GM19455 (cell line): ENCODE data around the gene GLIS2.

ENCODE experiments used
- ATAC-seq: cut with Tn5 transposase; IDR thresholded peaks from one replicate; pipeline ENCODE4 v1.9.1; 2021; ENCODE audit not compliant: unreplicated experiment

The GLIS2 gene

GRCh38 chr16:4297480-4297879, 18.4 kb upstream of the GLIS2 start:
- ATAC-seq: no peak

DNA sequence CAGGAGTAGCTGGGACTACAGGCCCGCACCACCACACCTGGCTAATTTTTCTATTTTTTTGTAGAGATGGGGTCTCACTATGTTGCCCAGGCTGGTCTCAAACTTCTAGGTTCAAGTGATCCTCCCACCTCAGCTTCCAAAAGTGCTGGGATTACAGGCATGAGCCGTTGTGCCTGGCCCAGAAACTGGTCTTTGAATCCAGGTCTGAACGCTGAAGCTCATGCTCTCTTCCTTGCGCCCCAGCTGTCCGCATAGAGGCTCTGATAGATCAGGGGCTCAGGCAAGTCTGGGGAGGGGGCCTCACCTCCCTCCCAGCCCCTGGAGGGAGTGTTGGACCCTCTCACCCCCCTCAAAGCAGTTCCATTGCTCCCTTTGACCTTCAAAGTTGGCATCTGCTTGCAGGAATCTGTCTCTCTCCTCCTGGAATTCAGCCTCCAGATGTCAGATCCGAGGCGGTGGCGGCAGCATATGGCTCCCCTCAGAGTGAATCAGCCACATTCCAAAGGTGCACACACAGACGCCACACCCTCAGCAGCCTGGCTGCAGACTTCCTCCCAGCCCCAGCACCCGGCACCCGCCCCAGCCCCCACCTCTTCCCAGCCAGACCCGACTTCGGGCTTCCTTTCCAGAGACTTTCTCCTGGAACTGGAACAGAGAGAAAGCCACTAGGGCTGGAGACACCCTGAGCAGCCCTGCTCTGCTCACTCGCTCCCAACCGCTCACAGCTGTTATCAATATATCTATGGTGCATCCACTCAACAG, 16.9 kb upstream of the GLIS2 start:
- ATAC-seq: no peak

DNA sequence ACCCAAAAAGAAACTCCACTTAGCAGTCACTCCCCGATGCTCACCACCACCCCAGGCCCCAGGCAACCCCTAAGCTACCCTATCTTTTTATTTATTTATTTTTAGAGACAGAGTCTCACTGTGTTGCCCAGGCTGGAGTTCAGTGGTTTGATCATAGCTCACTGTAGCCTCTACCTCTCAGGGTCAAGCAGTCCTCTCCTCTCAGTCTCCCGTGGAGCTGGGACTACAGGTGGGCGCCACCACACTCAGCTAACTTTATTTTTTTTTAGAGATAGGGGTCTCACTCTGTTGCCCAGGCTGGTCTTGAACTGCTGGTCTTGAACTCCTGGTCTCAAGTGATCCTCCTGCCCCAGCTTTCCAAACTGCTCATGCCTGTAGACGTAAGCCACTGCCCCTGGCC, 14.7 kb upstream of the GLIS2 start:
- ATAC-seq: no peak

- ATAC-seq: no peak
Measured at GRCh38 chr16:4301968-4302367, 13.9 kb upstream of the GLIS2 start.

DNA sequence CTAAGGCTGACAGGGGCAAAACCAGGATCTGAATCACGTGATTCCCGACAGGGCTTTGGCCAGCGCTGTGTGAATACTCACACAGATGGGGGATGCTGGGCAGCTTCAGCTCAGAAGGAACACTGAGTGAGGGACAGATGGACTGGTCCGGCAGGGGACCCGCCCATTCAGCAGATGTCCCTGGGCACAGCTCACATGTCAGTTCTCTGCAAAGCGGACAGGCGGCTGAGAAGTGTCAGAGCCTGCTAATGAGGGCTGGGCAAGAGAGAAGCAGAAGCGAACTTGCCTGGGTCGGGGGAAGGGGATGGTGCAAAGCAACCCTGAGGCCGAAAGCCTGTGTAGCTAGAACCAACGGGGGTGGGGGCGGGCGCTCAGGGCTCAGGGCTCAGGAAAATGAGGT, 11.9 kb upstream of the GLIS2 start:
- ATAC-seq: no peak

DNA sequence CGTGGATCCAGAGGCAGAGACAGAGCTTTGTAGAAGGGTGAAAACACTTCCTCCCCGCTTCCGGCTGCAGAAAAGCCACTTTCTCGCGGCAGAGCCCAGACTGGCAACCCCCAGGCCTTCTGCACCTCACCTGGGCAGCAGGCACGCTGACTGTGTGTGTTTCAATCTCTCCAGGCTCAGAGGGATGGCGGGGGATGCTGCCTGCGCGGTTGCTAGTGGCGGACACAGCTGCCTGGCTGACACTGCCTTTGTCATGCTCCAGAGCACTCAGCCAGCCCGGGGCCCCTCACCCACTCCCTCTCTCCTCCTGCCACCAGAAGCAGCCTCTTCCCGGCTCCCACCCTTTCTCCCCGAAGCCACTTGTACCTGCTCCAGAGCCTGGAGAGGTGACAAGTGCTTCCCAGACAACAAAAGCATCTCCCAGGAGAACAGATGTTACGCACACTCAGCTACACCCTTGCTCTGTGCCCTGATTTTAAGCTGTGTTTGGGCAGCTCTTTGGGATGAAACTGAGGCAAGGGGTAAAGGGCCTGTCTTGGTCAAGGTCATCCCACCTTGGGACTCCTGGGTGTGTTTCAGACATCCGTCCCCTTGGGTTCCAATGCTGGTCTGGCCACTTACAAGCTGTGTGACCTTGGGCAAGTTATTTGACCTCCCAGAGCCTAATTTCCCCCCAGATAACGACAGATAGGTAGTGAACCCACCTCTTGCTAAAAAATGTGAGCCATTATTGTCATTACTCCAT, 9.2 kb upstream of the GLIS2 start:
- no peak for ATAC-seq

- ATAC-seq: peak; percentile 89
Measured at GRCh38 chr16:4307215-4308037, 8.4 kb upstream of the GLIS2 start.

- no peak for ATAC-seq
Measured at GRCh38 chr16:4309102-4309832, 6.6 kb upstream of the GLIS2 start.

GRCh38 chr16:4309833-4310266, 6.0 kb upstream of the GLIS2 start:
- no peak for ATAC-seq

- ATAC-seq: no peak
Measured at GRCh38 chr16:4313563-4314531, 2.0 kb upstream of the GLIS2 start.

DNA sequence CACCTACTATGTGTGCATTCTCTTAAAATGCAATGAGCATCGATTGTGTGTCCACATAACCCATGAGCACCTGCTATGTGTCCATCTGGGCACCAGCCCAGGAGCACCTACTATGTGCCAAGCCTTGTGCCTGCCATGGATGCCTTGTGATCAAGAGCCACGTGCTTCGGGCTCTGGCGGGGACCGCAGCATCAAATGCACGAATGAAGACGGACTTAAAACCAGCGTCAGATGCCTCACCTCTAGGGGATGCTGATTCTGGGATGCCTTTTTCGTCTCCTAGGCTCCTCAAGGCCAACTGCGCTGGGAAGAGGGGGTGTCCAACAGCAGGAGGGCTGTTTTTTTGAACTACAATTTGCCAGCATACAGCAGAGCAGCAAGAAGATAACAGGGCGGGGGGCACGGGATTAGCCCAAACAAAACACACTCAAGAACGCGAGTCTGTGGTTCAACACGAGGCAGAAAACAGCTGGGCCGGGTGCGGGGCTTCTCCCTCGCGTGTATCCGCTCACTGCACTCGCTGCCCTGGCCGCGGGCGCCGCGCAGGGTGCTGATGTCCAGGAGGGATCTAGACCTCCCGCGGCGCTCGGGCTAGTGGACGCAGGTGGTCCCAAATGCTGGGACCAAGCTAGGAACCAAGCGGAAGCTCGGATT, 1.2 kb upstream of the GLIS2 start:
- no peak for ATAC-seq

DNA sequence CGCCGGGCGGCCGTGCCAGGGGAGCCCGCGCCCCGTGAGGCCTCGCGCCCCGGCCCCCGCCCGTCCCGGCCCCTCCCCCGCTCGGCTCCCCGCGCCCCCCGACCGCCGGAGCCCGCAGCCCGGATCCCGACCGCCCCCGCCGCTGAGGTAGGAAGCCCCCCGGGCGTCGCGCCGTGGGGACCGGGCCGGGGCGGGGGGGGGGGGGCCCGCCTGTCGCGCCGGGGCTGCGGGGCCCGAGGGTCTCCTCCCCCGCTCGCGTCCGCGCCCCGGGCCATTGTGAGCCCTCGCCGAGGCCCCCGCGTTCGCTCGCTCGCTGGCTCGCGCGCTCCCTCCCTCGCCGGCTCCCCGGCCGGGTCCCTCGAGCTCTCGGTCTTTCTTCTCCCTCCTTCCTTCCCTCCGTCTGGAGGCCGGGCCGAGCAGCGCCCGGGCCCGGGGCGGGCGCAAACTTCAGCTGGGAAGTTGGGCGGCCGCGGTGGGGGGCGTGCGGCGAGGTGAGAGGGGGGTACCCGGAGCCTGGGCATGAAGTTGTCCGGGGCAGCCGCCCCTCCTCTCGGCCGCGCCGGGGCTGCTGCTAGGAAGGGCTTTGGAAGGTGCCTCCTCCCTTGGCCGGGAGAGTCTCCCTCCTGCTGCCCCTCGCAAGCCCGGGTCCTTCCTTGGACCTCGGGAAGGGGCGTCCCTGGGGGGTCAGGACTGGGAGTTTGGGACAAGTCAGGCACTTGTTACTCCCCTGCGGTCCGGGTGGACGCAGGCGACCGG, 419 bp downstream of the GLIS2 start:
- no peak for ATAC-seq

DNA sequence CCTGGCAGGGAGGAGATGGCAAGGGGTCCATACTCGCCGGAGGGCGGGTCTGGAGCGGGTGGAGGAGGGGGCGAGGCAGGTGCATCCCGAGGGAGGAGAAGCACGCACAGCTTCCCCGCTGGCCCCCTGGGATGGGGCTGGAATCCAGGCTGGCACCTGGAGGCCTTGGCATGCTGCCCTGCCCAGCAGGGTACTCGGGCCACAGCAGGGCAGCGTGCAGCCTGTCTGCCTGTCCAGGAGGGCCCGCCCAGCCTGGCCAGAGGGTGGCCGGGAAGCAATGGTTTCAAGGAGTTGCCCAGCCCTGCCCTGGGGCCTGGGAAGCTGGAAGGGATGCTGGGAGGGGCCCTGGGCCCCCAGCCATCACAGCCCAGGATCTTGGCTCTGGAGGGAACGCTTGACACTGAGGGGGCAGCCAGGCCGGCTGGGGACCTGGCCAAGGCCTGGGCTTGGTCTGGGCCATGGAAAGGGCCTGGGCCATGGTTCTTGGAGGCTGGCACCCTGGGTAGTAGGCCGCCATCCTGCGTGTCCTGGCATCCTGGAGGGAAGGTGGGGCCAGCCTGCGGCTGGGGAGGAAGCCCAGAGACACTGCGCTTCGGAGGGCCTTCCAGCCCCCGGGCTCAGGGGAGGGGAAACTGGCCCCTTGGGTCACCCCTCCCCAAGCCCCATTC, 1.1 kb downstream of the GLIS2 start:
- ATAC-seq: no peak

DNA sequence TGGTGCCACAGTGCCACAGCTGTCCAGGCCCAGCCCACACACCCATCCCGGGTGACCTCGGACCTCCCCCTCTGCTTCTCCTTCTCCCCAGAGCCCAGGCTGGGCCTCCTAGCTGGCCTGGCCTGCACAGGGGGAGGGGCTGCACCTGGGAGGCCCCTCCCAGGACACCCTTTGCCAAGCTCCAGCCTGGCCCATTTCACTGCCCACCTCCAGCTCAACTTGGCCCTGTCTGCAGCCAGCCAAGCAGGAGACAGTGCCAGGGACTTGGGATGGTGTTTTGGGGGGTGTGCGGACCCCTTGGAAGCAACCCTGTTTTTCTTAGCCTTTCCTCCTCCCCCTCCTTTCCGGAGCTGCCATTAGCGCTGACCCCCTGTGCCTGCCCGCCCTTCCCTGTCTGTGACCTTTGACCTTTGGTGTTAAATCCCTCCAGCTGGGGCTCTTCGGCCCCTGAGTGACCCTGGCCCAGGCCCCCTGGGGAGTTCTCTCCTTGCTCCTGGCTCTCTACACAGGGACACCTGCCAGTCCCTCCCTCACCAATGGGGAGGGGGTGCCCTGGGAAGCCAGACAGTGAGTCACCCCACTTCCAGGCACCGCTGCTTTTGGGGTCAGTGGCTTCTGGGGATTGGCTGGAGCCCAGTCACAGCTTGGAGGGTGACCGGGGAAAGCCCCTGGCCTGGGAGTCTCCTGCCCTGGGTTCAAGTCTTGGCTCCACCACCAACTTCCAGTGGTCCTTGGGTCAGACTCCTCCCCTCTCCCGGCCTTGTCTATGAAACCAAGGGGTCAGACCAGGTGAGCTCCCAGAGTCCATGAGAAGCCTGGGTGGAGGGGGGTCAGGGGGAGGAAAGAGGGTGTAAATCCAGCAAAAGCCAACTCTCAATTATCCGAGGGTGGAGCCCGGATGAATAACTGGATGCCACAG, 1.9 kb downstream of the GLIS2 start:
- no peak for ATAC-seq

DNA sequence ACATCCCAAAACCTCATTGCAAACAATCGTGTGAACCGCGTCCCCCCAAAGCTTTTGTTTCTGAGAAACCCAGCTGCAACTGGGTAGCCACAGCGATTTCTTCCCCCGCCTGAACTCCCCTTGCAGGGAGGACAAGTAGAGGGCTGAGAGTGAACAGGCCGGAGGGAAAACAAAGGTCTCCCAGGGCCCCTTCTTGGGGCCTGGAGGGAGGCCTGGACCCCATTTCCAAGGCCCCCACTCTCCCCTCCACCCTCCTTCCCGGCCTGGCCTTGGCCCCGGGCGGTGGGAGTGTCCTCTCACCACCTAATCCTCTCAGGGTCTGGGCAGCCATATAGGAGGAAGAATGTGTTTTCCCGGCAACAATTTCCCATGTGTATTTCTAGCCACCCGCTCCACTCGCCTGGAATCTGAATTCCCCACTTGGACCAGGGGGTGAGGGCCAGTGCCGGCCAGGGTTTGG, 2.6 kb downstream of the GLIS2 start:
- no peak for ATAC-seq

DNA sequence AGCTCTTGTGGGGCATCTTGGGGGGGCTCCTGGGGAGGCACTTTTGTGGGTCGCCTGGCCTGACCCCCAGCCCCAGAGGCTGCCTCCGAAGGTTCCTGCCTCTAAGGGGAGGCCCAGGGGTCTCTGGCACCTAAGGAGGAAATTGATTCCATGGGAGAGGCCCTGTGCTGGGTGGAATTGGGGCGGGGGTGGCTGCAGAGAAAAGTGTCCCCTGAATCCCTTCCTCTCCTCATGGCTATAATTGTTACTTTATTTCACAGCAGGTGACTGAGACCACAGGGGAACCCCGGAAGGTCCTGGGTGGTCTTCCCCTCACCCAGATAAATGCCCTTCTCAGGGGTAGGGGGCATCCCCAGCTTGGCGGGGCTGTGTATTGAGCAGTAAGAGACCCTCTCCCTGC, 3.1 kb downstream of the GLIS2 start:
- no peak for ATAC-seq
